GM19351 (cell line): Measurements from ENCODE around the gene GUCA2B.

Experiments
- ATAC-seq: cut with Tn5 transposase; IDR thresholded peaks from one replicate; pipeline ENCODE4 v1.9.1; 2021; ENCODE audit warnings: mild to moderate bottlenecking, moderate library complexity; ENCODE audit not compliant: unreplicated experiment

GUCA2B gene

GRCh38 chr1:42152907-42153600 is at the start of gene GUCA2B:
GUCA2B (plus strand) TSS chr1:42153410; CDS start chr1:42153451, 41 bp downstream.
- ATAC-seq, result no peak

DNA sequence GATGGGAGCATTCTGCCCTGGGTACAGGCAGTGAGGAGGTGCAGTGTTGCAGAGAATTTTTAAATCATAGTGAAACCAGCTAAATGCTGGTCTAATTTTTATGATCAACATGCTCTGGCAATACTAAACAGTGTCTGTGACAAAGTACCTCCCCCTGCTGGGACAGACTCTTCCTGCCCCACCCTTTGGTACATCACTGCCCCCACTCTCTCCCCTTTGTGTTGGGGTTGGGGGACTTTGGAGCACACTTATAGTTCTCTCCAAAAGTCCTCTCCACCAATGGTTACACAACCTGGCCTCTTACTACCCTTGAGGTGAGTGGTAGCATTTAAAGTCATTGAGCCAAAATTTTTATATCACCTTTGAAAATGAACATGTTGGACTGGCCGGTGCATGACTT is 48.2 kb upstream of the GUCA2B start:
- ATAC-seq, result no peak

- no peak for ATAC-seq
These were observed 44.9 kb upstream of the GUCA2B start for GRCh38 chr1:42108309-42108708.

DNA sequence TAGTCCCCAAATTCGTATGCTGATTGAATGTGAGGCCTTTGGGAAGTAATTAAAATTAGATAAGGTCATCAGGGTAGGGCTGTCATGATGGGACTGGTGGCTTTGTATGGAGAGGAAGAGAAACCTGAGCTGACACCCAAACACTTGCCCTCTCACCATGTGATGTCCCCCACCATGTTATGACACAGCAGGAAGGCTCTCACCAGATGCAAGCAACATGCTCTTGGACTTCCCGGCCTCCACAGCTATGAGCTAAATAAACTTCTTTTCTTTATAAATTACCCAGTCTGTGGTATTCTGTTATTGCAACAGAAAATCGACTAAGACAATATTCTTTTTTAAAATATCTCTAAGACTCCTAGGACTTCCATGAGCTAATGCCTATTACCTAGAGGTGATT is 43.6 kb upstream of the GUCA2B start:
- ATAC-seq, result no peak

GRCh38 chr1:42114229-42114628 is 39.0 kb upstream of the GUCA2B start:
- ATAC-seq, result no peak

DNA sequence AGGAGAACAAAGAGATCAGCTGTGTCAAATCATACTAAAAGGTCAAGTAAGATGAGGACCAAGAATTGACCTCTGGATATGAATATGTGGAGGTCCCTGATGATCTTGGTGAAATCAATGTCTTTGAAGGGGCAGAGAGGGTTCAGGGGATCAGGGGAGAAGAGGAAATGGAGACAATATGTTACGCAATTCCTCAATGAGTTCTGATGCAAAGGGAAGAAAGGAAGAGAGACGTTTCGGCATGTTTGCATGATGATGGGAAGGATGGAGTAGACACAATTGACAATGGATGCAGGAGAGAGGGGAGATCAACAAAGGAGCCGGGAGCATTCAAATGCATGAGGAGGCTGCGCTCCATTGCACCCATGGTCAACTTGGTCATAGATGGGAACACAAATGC is 36.0 kb upstream of the GUCA2B start:
- no peak for ATAC-seq

DNA sequence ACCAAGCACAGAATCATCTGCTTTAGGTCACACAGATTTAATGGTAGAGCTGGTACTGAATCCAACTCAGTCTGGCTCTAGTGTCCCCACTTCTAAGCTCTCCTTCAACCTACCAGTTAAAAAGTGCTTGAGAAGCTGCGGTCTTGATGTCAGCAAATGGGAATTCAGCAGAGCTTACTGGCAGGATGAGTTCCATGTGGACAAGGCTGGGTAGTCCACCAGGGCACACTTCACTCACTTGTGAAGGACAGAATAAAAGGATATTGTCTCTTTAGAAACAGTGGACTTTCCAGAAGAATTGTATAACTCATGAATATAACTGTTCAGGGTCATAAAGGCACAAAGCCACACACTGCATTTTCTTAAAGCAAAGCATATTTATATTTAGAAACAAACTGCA is 35.1 kb upstream of the GUCA2B start:
- ATAC-seq, result no peak

DNA sequence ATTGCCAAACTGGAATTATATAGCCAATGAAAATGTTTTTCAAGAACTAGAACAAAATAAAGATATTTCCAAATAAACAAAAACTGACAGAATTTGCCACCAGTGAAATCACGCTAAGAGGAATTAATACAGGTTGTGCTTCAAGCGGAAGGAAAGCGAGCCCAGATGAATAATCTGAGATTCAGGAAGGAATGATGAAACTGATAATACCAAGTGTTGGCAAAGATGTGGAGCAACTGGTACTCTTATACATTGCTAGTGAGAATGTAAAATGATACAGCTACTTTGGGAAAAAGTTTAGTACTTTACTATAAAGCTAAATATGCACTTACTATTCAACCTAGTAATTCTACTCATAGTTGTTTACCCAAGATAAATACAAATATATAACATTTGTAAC is 30.8 kb upstream of the GUCA2B start:
- no peak for ATAC-seq

GRCh38 chr1:42125552-42125951 is 27.7 kb upstream of the GUCA2B start:
- no peak for ATAC-seq

DNA sequence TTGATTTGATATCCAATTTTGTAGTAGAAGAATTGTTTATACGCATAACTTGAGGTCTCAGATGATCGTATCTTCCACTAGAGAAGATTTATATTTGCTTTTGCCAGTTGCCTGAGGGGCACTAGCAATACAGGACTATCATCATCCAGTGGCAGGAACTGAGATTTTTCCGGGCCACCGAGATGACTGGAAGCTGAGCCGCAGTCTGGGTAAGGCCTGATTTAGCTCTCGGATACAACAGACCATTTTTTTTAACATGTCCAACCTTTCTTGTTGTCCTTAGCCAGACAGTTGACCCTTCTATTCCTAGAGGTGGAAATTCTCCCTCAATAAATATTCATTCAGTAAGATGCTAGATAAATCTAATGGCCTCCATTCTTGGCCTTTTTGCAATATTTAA is 25.4 kb upstream of the GUCA2B start:
- ATAC-seq, result no peak

DNA sequence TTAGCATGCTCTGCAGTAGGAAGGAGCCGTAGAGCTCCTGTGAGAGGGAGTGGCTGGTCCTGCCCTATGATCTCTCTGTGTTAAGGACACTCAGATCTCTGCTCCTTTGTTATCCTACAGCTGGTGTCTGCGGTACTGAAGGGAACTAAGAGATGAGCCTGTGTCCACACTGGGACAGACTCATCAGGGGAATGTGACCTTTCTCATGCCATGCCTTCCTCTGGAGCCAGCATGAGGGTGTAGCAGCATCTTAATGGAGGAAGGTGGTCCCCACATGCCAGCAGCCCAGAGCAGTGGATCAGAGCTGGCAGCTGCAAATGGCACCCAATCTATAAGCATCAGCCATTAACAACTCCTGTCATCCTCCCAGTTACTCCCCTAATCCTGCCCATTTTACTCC is 24.7 kb upstream of the GUCA2B start:
- ATAC-seq, result no peak

GRCh38 chr1:42128964-42129363 is 24.2 kb upstream of the GUCA2B start:
- no peak for ATAC-seq

- ATAC-seq, result no peak
These were observed 23.0 kb upstream of the GUCA2B start for GRCh38 chr1:42130061-42130660.

DNA sequence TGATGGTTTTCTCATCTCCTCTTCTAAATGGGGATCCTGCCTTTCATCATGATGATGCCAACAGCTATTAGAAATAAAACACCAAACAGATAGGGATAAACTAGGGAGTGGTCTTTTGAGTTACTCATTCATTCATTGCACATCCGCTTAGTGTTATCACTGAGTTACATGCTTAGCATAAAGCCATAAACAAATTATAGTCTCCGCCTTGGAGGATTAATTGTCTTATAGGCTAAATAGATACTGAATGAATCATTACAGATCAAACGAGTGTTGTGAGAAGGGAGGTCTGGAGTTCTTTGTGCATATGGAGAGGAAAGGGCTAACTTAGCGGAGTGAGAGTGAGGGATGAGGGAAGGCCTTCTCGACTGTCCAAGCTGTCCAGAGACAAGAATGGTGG is 19.8 kb upstream of the GUCA2B start:
- no peak for ATAC-seq

DNA sequence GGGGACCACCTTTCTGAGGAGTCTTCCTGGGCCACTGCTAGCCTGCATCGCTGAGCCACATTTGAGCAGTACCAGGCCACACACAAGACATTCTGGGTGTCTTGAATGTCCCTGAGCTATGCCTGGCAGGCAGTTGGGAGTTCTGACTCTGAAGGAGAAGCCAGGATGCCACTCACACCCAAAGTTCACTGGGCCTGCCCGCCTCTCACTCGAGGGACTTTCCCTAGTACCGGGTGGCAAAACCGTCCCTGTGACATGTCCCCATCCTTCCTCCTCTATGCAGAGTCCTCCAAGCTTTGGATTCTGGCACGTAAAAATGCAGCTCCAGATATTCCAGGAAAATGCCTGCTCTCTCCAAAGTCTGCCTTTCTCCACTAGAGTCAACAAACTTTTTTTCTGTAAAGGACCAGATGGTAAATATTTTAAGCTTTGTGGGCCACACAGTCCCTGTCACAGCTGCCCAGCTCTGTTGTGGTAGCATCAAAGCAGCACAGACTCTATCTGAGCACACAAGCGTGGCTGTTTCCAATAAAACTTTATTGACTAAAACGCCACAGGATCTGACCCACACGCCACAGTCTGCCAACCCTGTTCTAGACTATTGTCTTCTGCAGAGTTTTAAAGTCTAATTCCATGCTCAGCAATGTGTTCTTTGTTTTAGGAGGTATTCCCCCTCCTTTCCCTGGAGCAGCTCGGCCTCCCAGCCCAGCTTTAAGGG is 19.2 kb upstream of the GUCA2B start:
- ATAC-seq, result no peak

- no peak for ATAC-seq
These were observed 17.8 kb upstream of the GUCA2B start for GRCh38 chr1:42135426-42135825.

DNA sequence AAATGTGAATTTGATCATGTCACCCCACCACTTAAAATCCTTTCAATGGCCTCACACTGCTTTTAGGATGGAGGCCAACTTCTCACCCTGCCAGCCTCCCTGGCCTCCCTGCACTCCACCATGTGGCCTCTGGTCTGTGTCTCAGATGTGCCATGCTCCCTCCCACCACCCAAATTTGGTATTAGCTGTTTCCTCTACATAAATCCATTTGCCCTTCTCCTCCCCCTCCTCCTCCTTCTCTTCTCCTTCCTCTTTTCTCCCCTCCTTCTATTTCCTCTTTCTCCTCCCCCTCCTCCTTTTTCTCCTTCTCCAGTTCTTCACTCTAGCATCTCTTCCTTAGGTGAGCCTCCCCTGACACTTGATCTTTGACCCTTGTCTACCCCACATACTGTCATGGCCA is 16.7 kb upstream of the GUCA2B start:
- no peak for ATAC-seq

DNA sequence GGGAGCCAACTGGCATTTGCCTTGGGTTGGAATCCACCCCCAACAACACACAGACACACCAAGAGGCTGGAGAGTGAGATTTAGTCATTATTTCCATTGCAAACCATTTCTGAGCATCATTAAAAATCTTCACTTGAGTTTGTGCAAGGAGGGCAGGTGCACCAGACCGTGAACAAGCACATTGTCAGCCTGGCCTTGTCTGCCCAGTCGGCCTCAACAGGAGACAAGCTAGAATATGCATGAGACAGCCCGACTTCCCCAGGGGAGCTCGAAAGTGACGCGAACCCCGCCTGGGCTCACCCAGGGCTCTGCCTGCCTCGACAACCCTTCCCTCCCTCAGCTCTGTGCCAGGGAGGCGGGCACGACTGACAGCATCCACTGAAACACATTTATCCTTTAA is 15.4 kb upstream of the GUCA2B start:
- ATAC-seq, result no peak

- ATAC-seq, result no peak
These were observed 14.6 kb upstream of the GUCA2B start for GRCh38 chr1:42138586-42138985.

GRCh38 chr1:42139444-42139843 is 13.8 kb upstream of the GUCA2B start:
- no peak for ATAC-seq

- ATAC-seq, result no peak
These were observed 13.0 kb upstream of the GUCA2B start for GRCh38 chr1:42140191-42140590.

- no peak for ATAC-seq
These were observed 11.2 kb upstream of the GUCA2B start for GRCh38 chr1:42141978-42142377.
